HG03571 (cell line): ENCODE measurements around the gene FBXW7.

Experiments used
- ATAC-seq: cut with Tn5 transposase; IDR thresholded peaks from one replicate; pipeline ENCODE4 v1.9.1; 2021; ENCODE audit not compliant: unreplicated experiment

The FBXW7 gene

GRCh38 chr4:152478461-152479237 is 57.2 kb downstream of the FBXW7 start:
- no peak for ATAC-seq

GRCh38 chr4:152476796-152477195 is 59.1 kb downstream of the FBXW7 start:
- no peak for ATAC-seq

- ATAC-seq: no peak
Measured at GRCh38 chr4:152471251-152471792, 64.6 kb downstream of the FBXW7 start.

- no peak for ATAC-seq
Measured at GRCh38 chr4:152468408-152468807, 67.5 kb downstream of the FBXW7 start.

GRCh38 chr4:152467101-152467500 is 68.8 kb downstream of the FBXW7 start:
- ATAC-seq: no peak

- no peak for ATAC-seq
Measured at GRCh38 chr4:152464030-152464823, 71.7 kb downstream of the FBXW7 start.

- no peak for ATAC-seq
Measured at GRCh38 chr4:152463562-152463961, 72.3 kb downstream of the FBXW7 start.

- no peak for ATAC-seq
Measured at GRCh38 chr4:152462695-152463094, 73.2 kb downstream of the FBXW7 start.

GRCh38 chr4:152462047-152462446 is 73.8 kb downstream of the FBXW7 start:
- peak; percentile 65 for ATAC-seq

GRCh38 chr4:152460488-152460887 is 75.4 kb downstream of the FBXW7 start:
- no peak for ATAC-seq

- ATAC-seq: no peak
Measured at GRCh38 chr4:152459326-152459725, 76.6 kb downstream of the FBXW7 start.

GRCh38 chr4:152458801-152459302 is 77.0 kb downstream of the FBXW7 start:
- ATAC-seq: no peak

- ATAC-seq: no peak
Measured at GRCh38 chr4:152456609-152457008, 79.3 kb downstream of the FBXW7 start.

GRCh38 chr4:152455311-152455710 is 80.6 kb downstream of the FBXW7 start:
- ATAC-seq: no peak

- no peak for ATAC-seq
Measured at GRCh38 chr4:152454398-152455011, 81.4 kb downstream of the FBXW7 start.

- ATAC-seq: no peak
Measured at GRCh38 chr4:152451496-152451895, 84.4 kb downstream of the FBXW7 start.

GRCh38 chr4:152448854-152449253 is 87.0 kb downstream of the FBXW7 start:
- no peak for ATAC-seq

GRCh38 chr4:152448038-152448707 is 87.7 kb downstream of the FBXW7 start:
- no peak for ATAC-seq

- ATAC-seq: no peak
Measured at GRCh38 chr4:152443859-152444258, 92.0 kb downstream of the FBXW7 start.

GRCh38 chr4:152437561-152437960 is 98.3 kb downstream of the FBXW7 start:
- no peak for ATAC-seq

- no peak for ATAC-seq
Measured at GRCh38 chr4:152436384-152436783, 99.5 kb downstream of the FBXW7 start.
